GM12865 (cell line): ENCODE results near the gene ORM2.

Source experiments
- DNase-seq: peaks from one replicate; pipeline ENCODE4 v3.0.0; 2010; ENCODE audit warnings: low read depth
- H3K4me3 ChIP-seq: 2 replicates; pipeline ENCODE4 v1.5.1; 2011; ENCODE audit warnings: mild to moderate bottlenecking, low read depth, low read length, control low read depth
- CTCF ChIP-seq: IDR thresholded peaks from 2 replicates; pipeline ENCODE4 v1.5.1; 2011; ENCODE audit warnings: low read length, control low read depth, low read depth, inconsistent platforms; ENCODE audit not compliant: insufficient read depth; ENCODE audit errors: missing control alignments

Gene ORM2

DNA sequence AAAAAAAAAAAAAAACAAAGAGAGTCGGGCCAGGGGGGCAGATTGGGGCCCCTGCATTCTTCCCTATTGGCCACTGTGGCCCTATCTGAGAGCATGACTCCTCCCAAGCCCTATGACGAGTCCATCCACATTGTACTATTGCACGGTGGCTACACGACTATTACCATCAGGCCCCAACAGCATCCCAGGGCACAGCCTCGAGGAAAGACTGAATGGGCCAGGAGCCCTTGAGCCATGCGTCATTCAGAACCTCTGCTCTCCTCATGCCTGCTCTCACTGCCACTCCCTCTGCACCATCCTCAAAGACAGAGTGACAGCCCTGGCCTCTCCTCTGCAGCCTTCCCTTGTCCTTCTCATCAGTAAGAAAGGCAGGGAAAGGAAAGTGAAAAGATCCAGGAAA is 26.9 kb upstream of the ORM2 start:
- no peak for TF ChIP-seq CTCF
- no peak for DNase-seq
- no peak overlapping the region for H3K4me3 ChIP-seq

DNA sequence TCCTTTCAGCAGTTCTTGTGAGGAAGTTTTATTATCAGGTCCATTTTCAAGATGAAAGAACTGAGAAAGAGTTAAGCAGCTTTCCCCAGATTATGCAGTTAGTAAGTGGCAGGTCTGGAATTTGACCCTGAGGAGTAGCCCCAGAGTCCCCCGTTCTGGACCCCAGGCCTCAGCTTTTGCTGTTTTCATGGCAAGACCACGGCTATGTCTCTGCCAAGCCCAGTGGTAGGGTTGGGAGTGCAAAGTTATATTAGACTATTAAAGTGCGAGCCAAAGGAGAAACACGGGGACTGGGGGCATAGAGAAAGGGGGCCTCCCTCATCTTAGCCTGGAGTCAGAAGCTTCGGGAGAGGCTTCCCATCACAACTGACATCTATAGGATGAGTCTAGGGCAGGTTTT is 26.1 kb upstream of the ORM2 start:
- no peak for TF ChIP-seq CTCF
- H3K4me3 ChIP-seq = no peak overlapping the region
- DNase-seq = no peak

DNA sequence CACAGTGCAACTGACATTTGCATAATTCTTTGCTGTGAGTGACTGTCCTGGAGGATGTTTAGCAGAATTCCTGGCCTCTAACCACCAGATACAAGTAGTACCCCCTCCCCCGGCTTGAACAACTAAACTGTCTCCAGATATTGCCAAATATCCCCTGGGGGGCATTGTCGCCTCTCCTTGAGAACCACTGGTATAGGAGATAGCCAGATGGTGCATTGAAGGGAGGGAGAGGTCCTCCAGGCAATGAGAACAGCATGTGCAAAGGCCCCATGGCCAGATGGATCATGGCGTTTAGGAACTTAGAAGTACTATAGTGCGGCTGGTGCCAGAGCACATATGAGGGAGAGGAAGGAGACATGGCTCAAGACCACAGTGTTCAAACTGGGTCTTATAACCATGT is 25.7 kb upstream of the ORM2 start:
- no peak for DNase-seq
- TF ChIP-seq CTCF = no peak
- no peak overlapping the region for H3K4me3 ChIP-seq

- no peak for DNase-seq
- no peak for TF ChIP-seq CTCF
Observed at GRCh38 chr9:114304416-114305188, 25.1 kb upstream of the ORM2 start.

GRCh38 chr9:114307899-114308267 is 21.8 kb upstream of the ORM2 start:
- no peak for TF ChIP-seq CTCF
- no peak for DNase-seq
- H3K4me3 ChIP-seq = no peak overlapping the region

More at GRCh38 chr9:114304416-114305188, 25.1 kb upstream of the ORM2 start:
- no peak overlapping the region for H3K4me3 ChIP-seq

DNA sequence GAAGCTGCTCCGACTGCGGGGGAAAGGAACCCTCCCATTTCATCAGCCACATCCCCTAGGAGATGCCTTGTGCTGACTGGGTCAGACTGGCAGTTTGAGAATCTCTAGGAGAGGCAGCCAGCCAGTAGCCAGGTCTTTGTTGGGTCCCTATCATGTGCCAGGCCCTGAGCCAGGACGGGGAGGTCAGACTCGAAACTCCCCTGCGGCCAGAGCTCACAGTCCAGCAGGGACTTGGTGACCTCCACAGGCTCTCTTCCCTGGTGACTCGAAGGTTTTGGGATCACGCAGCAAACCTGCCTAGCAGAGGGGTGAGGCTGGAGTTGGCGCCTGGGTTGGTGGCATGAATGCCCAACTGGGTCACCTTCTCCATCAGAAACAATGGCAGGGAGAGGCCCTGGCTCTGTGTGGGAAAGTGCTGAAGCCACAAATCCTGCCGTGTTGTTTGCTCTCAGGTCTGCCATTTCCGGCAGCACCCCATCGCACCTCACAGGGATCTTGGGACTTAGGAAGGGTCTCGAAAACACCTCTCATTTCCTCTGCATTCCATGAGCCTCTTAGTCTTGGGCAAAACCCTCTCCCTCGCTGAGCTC is 21.2 kb upstream of the ORM2 start:
- TF ChIP-seq CTCF = no peak
- no peak overlapping the region for H3K4me3 ChIP-seq
- DNase-seq = no peak

GRCh38 chr9:114309096-114309495 is 20.6 kb upstream of the ORM2 start:
- no peak overlapping the region for H3K4me3 ChIP-seq
- no peak for DNase-seq
- TF ChIP-seq CTCF = no peak
